Lower leg skin (tissue), 3 donors: ENCODE data around the gene SKI.

Experiments used
- CTCF ChIP-seq, 3 donors: fragments of 450-650 bp; IDR thresholded peaks; one replicate each; pipeline ENCODE4 v1.5.1; 2016; ENCODE audit warnings: antibody characterized with exemption in 3 of 3, mild to moderate bottlenecking in 3 of 3, moderate library complexity in 2 of 3
- POLR2A ChIP-seq, 2 donors: fragments of 450-650 bp; IDR thresholded peaks; one replicate each; pipeline ENCODE4 v1.6.1; 2016 to 2017; ENCODE audit warnings: antibody characterized with exemption in 2 of 2, mild to moderate bottlenecking in 1 of 2, moderate library complexity in 1 of 2

GRCh38 chr1:2181271-2181670 is 46.8 kb upstream of the SKI start:
- TF ChIP-seq POLR2A (IDR thresholded peaks at IDR 0.05), result no peak
- no peak for TF ChIP-seq CTCF (IDR thresholded peaks at IDR 0.05)
